Measurements from ENCODE around the gene PFKFB2.

Gene PFKFB2

GRCh38 chr1:207073906-207074820, 21.1 kb downstream of the PFKFB2 start:
- Histone ChIP-seq H3K4me3 (ENCODE audit: low read depth, low read length) (no peak overlapping the region), H3K9me3 (ENCODE audit: control insufficient read depth, insufficient read depth, low read depth, low read length) (no peaks in the 10 kb centered on the region), H3K27ac (ENCODE audit: extremely low read depth, low read depth, low read length) (no peak overlapping the region), H3K36me3 (ENCODE audit: control insufficient read depth in 2 of 2, insufficient read depth in 1 of 2, low read length in 2 of 2) (peaks cover 0 to 31% of the 10 kb centered on the region in 2 experiments; a peak in 1 of 3 replicates), H3K4me1 (ENCODE audit: control insufficient read depth, insufficient read depth, low read length) (no peaks in the 10 kb centered on the region)
- CTCF ChIA-PET, result interaction anchor here (0.6 to 4.8 kb wide), 9 partner anchors 10 to 575 kb away, joined by 3 to 25 read pairs (median 6); partner anchors contain the start of gene YOD1
- TF ChIP-seq EGR2 (tag by site-specific recombination; IDR thresholded peaks at IDR 0.05; ENCODE audit: low read depth) (no peak), TRIM28 (IDR thresholded peaks at IDR 0.05; ENCODE audit: borderline replicate concordance, low read length) (no peak), ZNF777 (tag by site-specific recombination; IDR thresholded peaks at IDR 0.05; ENCODE audit: borderline replicate concordance) (no peak), ZNF76 (tag by site-specific recombination; IDR thresholded peaks at IDR 0.05; ENCODE audit: borderline replicate concordance, low read depth) (no peak), REST (tag by site-specific recombination; IDR thresholded peaks at IDR 0.05) (peak; percentile 81)
- POLR2A ChIA-PET, result interaction anchor here (1.0 kb wide), 1 partner anchor 21 kb away, joined by 3 read pairs; the partner anchor contains the start of gene PFKFB2

- no peak for TF ChIP-seq ZNF501 (tag by site-specific recombination; IDR thresholded peaks at IDR 0.05)
- TF ChIP-seq OSR2 (tag by site-specific recombination; IDR thresholded peaks at IDR 0.05), result no peak
- no peak for TF ChIP-seq AEBP2 (tag by site-specific recombination; IDR thresholded peaks at IDR 0.05; ENCODE audit: borderline replicate concordance)
- no peak for TF ChIP-seq TRIM28 (IDR thresholded peaks at IDR 0.05; ENCODE audit: borderline replicate concordance, low read length)
- TF ChIP-seq REST (tag by site-specific recombination; IDR thresholded peaks at IDR 0.05), result no peak
- TF ChIP-seq ZNF366 (tag by site-specific recombination; conservative IDR thresholded peaks at IDR 0.05), result no peak
- TF ChIP-seq ZNF426 (tag by site-specific recombination; IDR thresholded peaks at IDR 0.05), result no peak
- TF ChIP-seq ZNF677 (tag by site-specific recombination; IDR thresholded peaks at IDR 0.05), result no peak
- TF ChIP-seq ZNF37A (tag by site-specific recombination; IDR thresholded peaks at IDR 0.05), result no peak
- no peak for TF ChIP-seq SALL2 (tag by site-specific recombination; IDR thresholded peaks at IDR 0.05; ENCODE audit: borderline replicate concordance)
- TF ChIP-seq ZSCAN5A (tag by site-specific recombination; IDR thresholded peaks at IDR 0.05), result no peak
- no peak for TF ChIP-seq ZNF114 (tag by site-specific recombination; IDR thresholded peaks at IDR 0.05)
- H3K36me3 ChIP-seq (ENCODE audit: control insufficient read depth in 2 of 2, insufficient read depth in 1 of 2, low read length in 2 of 2), result peaks cover 0 to 8% of the 10 kb centered on the region in 2 experiments; a peak in 1 of 3 replicates
- no peak overlapping the region for H3K4me3 ChIP-seq (ENCODE audit: low read depth, low read length)
- CTCF ChIA-PET, result interaction anchor here (0.9 to 4.8 kb wide), 9 partner anchors 8 to 444 kb away, joined by 3 to 25 read pairs (median 5); partner anchors contain the start of gene YOD1
- H3K4me1 ChIP-seq (ENCODE audit: control insufficient read depth, insufficient read depth, low read length), result no peaks in the 10 kb centered on the region
- no peak overlapping the region for H3K27ac ChIP-seq (ENCODE audit: extremely low read depth, low read depth, low read length)
- POLR2A ChIA-PET, result no interaction called here
- H3K9me3 ChIP-seq (ENCODE audit: control insufficient read depth, insufficient read depth, low read depth, low read length), result no peaks in the 10 kb centered on the region
Observed at GRCh38 chr1:207076181-207076955, 23.3 kb downstream of the PFKFB2 start.

Measured in HEK293 (cell line).